ENCODE data around the gene EFNB2.

The EFNB2 gene

DNA sequence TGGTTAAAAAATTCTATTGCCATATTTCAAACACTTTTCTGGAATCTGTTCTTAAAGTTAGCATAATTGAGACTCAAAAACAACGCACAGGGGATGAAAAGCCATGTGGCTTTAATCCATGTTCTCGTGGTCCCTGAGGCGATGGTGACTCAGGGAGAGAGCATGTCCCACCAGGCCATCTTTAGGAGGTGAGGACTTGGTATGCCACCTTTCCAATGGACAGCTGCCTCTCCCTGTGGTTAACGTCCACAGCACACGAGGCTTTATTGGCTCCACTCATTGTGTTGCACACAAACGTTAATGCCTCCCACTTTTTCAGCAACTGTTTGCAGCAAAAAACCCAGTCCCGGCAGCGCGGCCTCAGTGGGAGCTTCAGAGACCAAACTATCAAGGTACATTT is 51.4 kb downstream of the EFNB2 start:
- no peak for DNase-seq (ENCODE audit: low read depth in 3 of 3)

DNA sequence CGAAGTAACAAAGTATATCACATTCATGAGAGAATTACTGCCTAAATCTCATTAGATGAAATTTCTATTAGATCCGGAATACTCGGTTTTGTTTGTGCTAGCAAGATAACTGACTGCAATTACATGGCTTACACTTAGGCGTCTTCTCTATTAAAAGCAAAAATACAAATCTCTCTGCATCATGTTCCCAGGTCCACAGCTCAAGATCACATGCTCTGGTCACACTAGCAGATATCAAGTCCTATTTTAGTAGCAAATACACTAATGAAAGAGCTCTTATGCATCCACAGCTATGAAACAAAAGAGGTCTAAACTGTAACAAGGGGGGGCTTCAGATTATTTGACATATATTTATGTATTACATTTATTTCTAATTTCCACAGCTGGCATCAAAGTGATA is 53.5 kb downstream of the EFNB2 start:
- DNase-seq (ENCODE audit: low read depth in 3 of 3) = no peak

DNA sequence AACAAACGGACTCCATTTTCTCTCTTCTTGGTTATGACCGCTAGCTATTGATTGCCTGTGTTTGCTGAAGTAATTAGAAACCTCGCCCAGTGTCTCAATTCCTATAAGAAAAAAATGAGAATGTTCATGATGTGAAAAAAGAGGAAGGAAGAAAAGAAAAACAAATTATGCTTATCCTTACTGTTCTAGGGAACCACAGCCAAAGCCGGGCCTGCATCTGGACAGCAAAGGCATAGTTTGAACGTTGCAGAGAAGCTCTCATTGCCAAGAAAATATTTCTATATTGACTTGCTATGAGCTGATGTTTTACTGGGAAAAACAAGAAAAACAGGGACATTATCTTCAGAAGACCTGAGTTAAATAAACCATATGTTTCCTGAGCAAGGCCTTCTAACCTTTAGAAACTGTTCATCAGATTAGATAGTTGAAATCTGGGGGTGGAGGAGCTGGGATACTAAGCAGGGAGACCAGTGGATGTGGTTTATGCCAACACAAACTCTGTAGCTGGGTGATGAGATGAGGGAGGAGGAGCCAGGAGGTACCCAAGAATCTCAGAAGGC is 55.0 kb downstream of the EFNB2 start:
- no peak for DNase-seq (ENCODE audit: low read depth in 3 of 3)

DNA sequence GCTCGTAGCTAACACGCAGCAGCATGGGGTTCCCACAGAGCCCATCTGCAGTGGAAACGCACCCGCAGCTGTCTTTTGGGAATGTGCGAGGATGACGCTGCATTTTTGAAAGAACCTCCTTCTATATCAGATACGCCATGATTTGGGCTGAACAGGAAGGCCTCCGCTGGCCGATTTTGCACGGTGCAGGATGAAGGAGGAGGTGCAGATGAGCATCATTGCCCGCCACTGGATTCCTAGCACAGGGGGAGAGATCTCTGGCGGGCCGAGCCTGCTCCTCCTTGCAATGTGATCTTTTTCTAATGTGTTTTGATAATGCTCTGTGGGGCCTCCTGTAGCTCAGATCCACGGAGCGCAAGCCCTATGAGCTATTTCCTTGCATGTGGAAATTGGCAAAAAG is 55.5 kb downstream of the EFNB2 start:
- DNase-seq (ENCODE audit: low read depth in 3 of 3) = no peak

DNA sequence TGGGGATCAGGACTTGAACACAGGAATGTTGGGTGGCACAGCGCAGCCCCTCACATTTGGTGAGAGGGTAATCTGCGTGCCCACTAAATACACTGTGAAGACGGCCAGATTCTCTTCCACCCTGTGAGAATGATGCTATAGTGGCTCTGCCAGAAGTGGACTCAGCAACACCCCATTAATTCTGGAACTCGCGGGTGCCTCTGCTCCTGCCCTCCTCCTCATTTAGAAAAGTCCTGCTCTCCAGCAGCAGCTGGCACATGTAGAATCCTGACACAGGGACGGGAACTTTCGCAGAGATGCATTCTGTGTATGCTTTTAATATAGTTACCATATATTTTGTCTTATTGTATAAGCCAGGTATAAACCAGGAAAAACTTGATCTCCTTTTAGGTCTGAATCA is 57.3 kb downstream of the EFNB2 start:
- DNase-seq (ENCODE audit: low read depth in 3 of 3) = no peak

DNA sequence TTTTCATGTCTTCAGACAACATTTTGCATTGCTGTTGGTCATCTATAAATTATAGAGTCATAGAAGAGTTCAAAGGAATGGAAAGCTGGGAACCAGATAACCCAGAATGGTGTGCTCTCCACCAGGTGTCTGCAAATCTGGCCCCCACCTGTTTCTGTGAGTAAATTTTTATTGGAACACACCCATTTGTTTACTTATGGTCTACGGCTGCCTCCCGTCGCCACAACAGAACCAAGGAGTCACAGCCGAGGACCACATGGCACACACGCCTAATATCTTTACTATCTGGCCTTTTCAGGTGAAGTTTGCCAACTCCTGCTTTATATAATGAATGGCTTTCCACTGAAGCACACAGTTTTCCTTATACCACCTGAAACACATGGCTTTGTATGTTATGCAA is 58.2 kb downstream of the EFNB2 start:
- no peak for DNase-seq (ENCODE audit: low read depth in 3 of 3)

DNA sequence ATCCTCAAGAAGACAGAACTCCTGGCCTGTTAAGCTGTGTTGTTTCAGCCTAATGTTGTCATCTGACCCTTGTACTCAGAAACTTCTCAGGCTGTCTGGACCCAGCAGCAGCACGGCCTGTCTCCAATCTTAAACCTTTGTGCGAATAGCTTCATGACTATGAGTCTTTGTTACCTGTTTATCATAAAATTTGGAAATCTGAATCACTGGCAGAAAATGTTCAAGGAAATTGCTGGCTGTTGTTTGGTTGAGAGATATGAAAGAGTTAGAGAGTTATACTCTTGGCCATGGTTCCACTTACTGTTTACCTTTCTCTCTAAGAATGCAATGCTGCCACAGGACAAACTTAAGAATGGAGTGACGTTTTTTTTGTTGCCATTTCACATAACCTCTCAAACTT is 59.6 kb downstream of the EFNB2 start:
- DNase-seq (ENCODE audit: low read depth in 3 of 3) = no peak

DNA sequence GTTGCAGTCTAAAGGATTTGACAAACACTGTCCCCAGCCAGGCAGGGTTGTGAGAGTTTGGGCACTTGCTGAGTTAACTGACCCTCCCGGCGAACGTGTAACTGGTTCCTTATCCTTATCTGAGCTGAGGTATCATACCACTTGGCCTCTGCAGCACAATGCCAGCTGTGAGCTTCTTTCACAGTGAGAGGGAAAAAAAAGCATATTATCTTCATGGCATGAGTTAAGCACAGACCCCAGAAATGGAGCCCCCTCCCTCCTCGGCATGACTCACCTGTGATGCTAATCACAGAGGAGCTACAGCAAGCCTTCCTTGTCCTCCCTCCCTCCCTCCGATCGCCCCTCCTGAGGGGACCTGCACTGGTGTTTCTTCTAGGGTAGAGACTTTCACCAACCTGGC is 60.5 kb downstream of the EFNB2 start:
- no peak for DNase-seq (ENCODE audit: low read depth in 3 of 3)

DNA sequence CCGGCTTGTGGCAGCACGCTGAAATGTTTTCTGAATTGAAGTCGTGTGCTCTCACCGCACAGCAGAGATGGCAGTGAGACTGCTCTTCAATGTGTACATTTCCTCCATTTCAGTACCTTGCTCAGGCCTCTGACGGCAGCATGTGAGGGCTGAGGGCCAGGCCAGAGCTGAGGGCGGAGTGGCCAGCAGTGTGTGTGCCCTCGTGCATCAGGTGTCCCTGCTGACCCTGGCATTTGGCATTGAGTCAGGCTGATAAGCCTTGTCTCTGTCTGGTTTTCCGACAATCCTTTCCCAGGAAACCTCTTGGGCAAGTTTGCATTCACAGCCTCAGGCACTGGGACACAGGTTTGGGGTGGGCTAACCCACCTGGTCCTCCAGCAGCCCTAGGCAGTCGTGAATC is 62.3 kb downstream of the EFNB2 start:
- DNase-seq (ENCODE audit: low read depth in 3 of 3) = no peak

DNA sequence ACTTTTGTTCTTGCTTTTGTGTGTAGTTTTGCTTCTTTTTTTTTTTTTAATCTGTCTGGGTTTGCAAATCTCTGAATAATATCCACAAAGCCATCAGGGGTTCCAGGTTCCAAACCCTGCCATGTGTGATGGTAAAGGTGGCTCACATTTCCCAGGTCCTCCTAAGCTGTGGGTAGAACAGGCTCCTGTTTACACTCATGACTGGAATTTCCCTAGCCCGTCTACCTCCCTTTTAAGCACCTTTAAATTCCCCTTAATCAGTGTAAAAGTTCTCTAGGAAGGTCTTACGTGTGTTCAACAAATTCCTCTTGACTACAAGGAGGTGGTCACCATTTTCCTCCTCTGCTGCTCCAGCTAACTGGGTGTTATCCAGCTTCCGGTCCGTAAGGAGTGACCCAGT is 62.8 kb downstream of the EFNB2 start:
- DNase-seq (ENCODE audit: low read depth in 3 of 3) = no peak

DNA sequence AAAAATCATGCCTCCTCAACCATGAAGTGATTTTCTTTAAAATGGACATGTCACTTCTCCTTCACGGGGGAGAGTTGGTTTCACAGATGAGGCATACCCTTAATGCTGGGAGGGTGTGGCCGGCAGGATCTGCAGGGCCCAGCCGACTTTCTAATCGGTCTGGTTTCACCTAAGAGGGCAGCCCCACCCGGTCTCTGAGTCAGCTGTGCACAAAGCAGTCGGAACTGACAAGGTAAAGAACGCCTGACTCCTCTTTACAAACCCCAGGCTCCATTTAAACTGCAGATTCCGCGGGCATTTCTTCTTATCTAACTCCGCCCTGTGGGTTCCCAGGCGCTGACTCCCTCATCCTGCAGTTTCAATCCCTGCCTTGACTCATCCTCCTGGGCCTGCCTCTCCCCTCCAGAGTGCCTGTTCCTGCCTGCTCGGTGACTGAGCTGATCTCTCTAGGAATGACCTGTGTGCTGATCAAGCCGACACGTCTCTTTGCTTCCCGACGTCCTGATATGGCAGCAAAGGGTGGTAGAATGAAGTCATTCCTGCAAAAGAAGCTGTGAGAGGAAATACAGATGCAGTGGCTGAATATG is 63.4 kb downstream of the EFNB2 start:
- DNase-seq (ENCODE audit: low read depth in 3 of 3) = no peak

DNA sequence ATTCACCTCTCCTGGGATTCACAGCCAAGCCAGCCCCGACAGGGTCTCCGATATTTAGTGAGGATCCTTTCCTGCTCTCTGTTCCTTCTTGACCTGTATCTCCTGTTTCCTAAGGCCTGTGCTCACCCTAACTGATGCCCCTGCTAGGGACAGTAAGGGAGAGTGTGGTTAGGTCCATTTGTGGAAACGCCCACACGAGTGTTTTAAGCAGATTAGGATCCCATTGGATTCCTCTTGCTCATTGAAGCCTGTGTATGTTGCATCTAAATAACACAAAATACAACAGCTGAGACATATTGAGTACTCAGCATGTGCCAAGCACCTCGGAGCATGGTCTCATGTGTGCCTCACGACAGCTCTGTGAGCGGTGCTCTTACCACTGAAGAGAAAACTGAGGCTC is 64.9 kb downstream of the EFNB2 start:
- no peak for DNase-seq (ENCODE audit: low read depth in 3 of 3)

DNA sequence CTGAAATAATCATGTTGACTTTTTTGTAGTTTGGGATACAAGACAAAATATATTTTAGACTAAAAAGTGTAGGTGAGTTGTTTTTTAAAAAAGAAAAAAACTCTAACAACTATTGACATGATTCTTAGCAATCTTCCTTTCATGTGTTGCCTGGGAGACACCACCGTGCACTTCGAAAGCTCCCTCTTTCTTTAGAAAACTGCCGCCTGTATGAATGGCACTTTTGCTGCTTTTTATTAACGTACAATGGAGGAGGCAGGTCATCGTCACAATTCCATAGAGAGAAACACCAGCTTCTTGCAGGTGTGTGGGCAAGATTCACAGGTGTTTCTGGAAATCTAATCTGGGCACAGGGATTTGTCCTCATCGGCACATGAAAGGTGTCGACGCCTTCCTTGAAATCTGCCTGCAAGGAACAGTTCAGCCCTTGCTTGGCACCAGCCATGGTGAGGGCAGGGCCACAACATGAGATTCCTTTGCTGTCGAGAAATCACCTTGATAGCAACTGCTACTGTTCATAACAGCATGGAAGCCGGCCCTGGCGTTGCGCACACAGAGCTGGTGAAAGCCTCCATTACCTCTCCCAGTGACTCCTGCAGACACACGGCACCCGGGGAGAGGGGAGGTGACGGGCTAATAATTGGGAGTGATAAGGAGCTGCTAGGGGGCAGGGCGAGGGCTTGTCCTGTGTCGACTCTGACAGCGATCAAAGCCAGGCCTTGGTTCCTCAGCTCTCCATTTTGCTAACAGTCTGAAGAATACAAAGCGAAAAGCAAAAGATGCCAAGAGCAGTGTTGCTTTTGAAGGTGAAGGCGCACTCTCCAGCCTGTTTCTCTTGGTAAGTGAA is 66.5 kb downstream of the EFNB2 start:
- DNase-seq (ENCODE audit: low read depth in 3 of 3) = no peak

DNA sequence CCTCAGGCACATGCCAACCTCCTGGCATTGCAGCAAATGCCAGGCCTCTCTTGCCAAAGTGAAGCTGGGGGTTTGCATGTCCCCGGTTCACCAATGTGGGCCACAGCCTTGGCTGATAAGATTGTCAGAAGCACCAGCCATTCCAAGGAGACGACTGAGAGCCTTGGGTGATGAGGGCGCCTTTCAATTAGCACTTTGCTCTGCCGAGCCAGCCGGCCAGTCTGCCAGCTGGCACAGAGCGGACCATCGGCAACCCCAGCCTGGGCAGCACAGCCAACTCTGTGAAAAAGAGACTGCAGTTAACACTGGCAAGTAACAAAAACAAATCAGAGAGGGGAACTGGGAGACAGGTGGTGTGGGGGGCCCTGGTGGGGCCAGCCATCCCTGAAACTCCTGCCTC is 67.3 kb downstream of the EFNB2 start:
- no peak for DNase-seq (ENCODE audit: low read depth in 3 of 3)

DNA sequence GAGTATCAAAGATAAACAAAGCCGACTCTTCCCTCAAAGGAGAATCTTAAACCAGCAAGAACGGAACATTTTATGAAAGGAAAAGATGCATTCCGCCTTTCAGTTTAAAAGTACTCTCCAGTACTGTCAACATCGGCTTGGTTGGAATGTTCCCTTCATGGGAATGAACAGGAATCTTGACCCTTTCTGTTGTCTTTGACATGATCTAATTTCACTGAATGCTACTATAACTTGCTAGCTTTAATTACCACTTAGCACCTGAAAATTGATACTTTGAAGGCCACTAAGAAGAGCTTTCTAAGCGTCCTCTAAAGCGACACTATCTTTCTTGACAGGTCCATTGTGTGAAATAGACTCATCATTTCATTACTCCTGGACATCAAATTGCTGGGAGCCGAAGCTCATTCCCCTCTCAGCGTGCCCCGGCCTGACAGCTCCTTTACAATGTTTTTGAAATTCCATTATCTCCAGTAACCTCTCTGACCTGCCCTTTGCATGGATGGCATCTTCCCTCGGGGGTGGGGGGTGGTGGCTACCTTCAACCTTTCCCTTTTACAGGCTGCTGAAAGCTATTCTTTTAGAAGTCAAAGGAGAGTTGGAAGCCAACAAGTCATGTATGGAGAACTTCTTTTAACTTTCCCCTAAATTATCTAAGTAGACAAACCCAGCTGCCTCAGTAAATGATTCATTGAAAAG is 67.9 kb downstream of the EFNB2 start:
- DNase-seq (ENCODE audit: low read depth in 3 of 3) = no peak

DNA sequence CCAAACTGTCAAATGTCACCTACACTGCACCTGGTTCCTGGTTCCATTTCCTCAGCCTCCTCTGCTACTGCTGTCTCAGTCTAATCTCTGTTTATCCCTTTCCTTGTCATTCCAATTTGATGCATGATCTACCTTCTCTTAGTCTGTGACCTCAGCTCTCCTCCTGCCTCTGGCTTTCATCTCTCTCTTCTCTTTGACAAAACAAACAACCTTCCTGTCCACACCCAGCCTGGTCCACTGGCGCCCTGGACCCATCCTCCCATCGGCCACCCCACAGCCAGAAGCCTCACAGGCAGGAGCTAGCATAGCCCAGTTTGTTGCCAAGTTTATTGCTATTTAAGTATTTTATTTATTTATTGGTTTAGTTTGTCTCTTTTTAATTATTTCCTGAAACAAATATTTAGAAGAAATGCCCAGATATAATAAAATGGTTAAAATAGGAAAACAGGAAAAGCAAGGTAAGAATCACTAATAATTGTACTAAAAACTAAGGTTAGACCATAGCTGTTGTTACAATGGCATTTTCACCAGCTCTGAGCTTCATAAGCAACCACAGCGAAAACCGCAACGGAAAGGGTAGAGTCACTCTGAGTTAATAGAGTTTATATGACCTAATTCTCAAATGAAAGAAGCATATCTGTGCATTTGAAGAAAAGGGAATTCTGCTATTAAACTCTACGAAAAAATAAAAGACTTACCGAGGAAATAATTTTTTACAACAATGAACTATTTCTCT is 68.6 kb downstream of the EFNB2 start:
- DNase-seq (ENCODE audit: low read depth in 3 of 3) = no peak

DNA sequence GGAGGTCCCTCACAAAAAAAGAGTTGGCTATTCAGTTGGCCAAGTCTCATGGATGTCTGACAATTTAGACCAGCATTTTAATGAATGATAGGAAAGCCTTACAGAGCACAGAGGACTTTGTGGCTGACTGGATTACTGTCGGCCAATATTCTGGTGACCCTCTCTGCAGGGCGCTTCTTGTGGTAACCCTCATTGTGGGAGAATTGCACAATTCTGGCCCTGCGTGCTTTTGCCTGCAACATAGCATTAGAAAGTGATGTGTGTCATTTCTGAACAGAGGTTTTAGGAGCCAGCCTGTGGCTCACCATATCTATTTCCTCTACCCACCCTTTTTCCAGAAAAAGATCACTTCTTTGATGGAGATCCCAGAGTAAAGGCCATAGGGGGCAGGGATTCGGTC is 71.4 kb downstream of the EFNB2 start:
- no peak for DNase-seq (ENCODE audit: low read depth in 3 of 3)

DNA sequence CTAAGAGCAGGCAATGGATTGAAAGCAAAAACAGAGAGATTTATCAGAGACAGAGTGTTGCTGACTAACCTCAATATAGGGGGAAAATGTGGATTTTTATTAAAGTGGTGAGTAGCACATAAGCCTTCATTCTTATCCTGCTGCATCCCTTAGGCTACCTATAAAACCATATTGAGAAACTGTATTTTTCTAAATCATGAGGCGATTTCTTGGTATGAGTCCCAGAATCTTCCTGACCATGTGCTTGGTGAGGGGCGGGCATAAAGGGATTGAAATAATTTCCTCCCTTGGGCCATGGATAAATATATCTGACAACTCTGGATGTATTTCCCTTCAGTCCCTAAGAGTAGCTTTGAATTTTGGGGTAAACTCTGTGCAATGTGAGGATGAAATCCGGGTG is 72.8 kb downstream of the EFNB2 start:
- DNase-seq (ENCODE audit: low read depth in 3 of 3) = no peak

DNA sequence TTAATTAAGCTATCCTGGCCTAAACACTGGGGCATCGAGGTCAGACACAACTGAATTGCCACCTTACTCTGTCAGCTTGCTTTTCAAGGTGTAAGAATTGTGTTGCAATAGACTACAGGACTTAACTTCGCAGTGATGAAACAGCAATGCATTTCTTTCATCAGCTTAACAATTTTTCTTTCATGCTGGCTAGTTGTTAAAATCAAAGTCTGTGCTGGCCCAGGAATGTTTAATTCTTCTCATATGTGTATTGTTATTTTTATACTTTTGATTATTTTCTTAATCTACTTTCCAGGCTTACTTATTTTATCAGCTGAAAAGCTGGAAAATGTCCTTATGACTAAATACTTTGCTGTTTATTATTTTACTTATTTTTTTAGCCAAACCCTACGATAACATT is 79.7 kb downstream of the EFNB2 start:
- no peak for DNase-seq (ENCODE audit: low read depth in 3 of 3)

DNA sequence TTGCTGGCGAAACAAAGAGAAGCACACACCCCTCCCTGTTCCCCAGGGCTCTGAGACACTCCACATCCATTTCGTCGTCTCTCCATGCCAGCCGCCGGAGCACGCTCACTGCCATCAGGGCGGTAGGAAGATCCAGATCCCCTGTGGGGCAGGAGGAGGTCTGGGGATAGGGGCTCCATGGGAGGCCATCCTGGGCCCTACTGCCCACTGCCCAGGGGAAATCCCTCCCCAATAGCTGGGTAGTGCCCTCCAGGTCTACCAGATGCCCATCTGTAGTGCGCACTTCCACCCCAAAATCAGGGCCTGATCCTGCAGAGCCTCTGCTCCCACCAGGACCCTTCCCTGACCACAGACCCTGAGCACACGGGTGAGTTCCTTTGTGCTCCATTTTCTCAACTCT is 80.3 kb downstream of the EFNB2 start:
- DNase-seq (ENCODE audit: low read depth in 3 of 3) = no peak

DNA sequence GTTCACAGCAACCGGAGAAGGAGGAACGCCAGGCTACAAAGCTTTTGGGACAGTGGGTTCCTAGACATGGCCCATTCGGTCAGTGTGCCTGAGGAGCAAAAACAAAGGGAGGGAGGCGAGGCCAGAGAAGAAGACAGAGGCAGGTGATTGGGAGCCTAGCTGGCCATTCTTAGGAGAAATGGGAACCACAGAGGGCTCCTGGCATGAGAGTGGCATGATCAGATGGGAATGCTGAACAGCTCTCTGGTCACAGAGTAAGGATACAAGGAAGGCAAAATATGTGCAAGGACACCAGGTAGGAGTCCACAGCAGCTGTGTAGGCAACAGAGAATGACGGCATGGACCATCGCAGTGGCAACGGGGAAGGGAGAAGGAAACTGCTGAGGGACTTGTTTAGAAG is 82.4 kb downstream of the EFNB2 start:
- no peak for DNase-seq (ENCODE audit: low read depth in 3 of 3)

DNA sequence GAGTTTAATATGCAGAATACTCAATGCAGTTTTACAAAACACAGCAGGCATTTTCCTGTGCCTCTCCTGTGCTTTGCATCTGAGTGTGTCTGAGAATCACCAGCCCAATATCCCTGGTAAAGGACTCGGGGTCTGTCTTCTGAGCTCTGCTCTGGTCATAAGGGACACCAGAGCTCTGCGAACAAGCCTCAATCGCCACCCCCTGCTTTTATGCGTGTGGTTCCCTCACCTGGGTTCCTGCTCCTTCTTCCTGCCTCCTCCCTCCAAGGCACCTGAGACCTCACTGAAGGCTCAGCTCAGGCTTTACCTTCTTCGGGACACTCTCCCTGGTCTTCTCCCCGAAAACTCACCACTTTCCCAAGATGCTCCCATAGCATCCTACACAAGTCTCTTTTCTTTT is 84.5 kb downstream of the EFNB2 start:
- DNase-seq (ENCODE audit: low read depth in 3 of 3) = no peak

Measured in stimulated activated CD4-positive, alpha-beta T cell treated with anti-CD3 and anti-CD28 coated beads, TNF-alpha, amount 100 ng/mL, for 24 hours (primary cell).